GM18858 (cell line): ENCODE results near the gene SYTL5.

Source experiments
- ATAC-seq: cut with Tn5 transposase; IDR thresholded peaks from one replicate; pipeline ENCODE4 v1.9.1; 2021; ENCODE audit not compliant: unreplicated experiment

Gene SYTL5

DNA sequence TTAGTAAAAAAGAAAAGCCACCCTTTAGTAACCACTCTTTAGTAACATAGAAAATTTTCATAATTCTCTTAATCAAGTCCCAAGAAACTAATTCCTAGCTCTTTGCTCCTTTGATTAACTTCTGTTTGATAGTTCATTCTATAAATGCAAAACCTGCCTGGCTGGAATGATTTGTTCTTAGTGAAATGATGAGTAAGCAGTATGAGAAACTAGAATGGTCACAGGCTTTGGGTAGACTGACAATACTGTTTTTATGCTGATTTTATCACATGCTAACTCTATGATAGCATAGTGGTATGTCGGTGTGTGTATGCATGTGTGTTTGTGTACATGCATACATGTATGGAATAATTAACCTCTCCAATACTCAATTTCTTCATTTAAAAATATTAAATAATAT lies 81.2 kb downstream of the SYTL5 start:
- no peak for ATAC-seq

- ATAC-seq: no peak
Measured at GRCh38 chrX:38089173-38089982, 83.0 kb downstream of the SYTL5 start.

DNA sequence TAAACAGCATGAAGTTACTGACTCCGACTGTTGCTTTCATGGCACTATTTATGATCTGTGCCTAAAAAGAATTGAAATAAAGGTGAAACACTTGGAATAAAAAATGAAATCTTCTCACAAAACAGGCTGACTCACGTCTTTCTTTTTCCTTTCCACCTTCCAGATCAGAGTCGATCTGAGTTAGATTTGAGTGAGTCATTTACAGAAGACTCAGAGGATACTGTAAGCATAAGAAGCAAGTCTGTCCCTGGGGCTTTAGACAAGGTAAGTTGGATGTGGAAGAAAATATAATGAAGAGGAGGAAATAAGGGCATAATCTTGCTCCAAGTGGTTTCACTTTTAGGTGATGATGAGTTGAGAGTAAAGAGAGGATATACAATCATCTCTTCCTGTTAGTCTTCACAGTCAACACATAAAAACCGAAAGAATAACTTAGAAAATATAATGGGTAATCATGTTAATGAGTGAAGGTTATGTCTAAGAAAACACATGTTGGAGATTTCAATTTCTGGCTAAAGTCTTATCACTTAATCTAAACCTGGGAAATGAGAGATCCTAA lies 89.7 kb downstream of the SYTL5 start:
- ATAC-seq: no peak

DNA sequence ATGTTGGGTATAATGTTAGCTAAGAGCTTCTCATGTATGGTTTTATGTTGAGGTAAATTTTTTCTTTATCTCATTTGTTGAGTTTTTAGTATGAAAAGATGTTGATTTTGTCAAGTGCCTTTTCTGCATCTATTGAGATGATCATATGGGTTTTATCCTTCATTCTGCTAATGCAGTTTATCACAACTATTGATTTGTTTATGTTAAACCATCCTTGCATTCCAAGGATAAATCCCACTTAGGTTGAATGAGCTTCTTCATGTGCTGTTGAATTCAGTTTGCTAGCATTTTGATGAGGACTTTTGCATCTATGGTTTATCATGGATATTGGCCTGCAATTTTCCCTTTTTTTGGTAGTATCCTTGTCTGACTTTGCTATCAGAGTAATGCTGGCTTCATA lies 93.3 kb downstream of the SYTL5 start:
- ATAC-seq: no peak

DNA sequence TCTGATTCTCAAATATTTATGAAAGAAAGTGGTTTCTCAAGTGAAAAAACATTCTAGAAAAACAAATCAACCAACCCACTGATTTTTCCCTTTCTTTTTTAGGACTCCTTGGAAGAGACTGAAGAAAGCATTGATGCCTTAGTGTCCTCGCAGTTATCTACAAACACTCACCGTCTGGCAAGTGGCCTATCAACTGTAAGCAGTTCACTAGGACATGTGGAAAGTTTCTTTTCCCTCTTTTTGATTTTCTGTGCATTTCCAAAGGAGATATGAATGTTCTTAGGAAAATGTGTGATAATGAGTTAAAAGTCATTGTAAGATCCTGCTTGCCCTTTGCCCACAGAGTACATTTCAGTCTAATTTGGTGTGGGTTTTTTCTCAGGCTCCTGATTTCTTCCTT lies 95.9 kb downstream of the SYTL5 start:
- ATAC-seq: no peak

GRCh38 chrX:38102875-38103274 lies 96.5 kb downstream of the SYTL5 start:
- no peak for ATAC-seq

- peak; percentile 65 for ATAC-seq
Measured at GRCh38 chrX:38103857-38104812, 97.8 kb downstream of the SYTL5 start.

DNA sequence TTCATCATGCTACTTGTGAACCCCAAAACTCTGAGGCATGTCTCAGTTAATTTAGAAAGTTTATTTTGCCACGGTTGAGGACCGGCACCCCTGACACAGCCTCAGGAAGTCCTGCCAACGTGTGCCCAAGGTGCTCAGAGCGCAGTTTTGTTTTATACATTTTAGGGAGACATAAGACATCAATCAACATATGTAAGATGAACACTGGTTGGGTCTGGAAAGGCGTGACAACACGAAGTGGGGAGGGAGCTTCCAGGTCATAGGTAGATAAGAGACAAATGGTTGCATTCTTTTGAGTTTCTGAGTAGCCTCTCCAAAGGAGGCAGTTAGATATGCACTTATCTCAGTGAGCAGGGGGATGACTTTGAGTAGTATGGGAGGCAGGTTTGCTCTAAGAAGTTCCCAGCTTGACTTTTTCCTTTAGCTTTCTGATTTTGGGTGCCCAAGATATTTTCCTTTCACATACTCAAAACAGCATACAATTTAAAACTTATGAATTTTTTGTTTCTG lies 98.9 kb downstream of the SYTL5 start:
- no peak for ATAC-seq

DNA sequence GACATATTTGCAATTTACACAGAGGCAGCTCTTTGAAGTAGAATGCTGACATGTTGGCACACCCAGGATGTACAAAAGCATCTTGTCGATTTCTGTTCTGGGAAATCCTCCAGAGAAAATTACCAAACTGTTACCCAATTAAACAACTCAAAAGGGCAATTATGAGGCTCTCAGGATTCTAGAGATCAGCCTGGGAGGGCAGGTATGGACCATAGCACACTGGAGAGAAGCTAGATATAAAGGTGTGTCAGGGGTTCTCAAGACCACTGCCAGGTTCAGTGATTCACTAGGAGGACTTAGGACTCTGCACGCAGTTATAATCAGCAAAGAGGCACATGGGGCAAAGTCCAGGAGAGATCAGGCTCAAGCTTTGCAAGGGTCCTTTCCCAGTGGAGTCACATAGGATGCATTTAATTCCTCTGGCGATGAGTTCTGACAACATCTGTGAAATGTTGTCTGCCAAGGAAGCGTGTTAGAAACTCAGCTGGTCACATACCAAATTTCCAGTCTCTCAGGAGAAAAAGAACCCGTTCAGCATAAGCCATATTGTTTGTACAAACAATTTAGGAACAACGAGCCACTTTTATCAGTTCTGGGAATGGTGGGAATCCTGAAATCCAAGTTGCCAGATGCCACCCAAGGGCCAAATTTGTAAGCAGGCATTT lies 100.8 kb downstream of the SYTL5 start:
- ATAC-seq: no peak

DNA sequence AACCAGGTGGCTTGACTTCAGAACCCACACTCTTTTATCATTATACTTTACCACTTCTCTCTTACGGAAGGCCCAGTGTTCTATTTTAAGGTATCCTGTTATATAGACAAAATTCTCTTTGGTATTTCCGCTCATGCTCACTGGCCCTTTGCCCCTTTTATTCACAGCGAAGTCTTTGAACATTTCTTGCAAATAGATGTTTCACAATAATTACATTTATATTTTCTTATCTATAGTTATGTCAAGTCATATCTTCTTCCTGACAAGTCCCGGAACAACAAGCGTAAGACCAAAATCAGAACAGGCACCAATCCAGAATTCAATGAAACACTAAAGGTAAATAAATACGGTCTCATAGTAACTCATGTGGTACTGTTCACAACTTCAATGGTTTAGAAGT lies 102.0 kb downstream of the SYTL5 start:
- ATAC-seq: no peak

GRCh38 chrX:38109042-38109898 lies 102.9 kb downstream of the SYTL5 start:
- ATAC-seq: no peak

DNA sequence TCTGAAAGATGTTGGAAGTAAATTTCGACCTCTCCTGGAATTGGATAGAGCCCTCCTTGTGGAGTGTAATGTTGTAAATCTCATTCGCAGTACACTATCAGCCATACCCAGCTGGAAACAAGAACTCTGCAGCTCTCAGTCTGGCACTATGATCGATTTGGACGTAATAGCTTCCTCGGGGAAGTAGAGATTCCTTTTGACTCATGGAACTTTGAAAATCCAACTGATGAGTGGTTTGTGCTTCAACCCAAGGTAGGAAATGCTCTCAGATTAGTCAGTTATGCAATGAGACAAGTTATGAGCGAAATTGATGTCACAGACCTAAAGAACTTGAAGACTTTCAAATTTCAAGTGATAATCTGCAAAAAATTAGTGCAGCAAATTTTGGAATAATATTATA lies 103.9 kb downstream of the SYTL5 start:
- ATAC-seq: no peak

DNA sequence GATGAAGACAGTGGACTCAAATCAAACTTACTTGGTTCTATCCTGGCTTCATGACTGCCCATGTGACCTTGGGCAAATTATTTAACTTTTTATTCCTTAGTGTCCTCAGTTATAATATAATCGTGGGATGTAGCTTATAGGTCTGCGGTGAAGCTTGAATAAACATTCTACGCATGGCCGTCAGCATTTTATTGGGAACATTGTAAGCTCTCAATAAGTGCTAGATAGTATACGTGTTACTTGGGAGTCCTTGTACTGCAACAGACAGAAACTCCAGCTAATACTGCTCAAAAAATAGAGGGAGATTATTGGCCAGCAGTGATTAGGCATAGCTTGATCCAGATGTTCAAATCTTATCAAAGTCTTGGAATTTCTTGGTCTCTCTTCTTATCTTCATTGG lies 104.8 kb downstream of the SYTL5 start:
- ATAC-seq: no peak

DNA sequence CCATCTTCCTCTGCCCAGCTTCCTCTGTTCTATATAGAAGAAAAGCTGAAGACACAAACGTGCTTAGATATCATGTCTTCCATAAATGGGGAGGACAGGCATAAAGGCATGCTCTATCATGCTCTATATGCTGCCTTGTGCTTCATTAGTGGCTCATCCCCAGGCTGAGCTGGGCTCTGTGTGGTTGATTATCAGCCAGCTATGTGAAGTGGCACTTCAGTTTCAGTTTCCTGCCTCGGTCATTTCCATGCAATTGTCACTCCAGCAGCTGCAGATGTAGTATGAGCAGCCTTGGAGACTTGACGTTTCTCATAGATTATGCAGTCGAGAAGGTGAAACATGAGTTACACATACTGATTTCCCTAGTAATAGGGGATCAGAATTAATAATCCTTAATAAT lies 106.2 kb downstream of the SYTL5 start:
- no peak for ATAC-seq

- no peak for ATAC-seq
Measured at GRCh38 chrX:38116706-38117105, 110.4 kb downstream of the SYTL5 start.

- no peak for ATAC-seq
Measured at GRCh38 chrX:38117485-38117884, 111.1 kb downstream of the SYTL5 start.

- no peak for ATAC-seq
Measured at GRCh38 chrX:38124000-38124399, 117.6 kb downstream of the SYTL5 start.

GRCh38 chrX:38126179-38126578 lies 119.8 kb downstream of the SYTL5 start:
- ATAC-seq: no peak

DNA sequence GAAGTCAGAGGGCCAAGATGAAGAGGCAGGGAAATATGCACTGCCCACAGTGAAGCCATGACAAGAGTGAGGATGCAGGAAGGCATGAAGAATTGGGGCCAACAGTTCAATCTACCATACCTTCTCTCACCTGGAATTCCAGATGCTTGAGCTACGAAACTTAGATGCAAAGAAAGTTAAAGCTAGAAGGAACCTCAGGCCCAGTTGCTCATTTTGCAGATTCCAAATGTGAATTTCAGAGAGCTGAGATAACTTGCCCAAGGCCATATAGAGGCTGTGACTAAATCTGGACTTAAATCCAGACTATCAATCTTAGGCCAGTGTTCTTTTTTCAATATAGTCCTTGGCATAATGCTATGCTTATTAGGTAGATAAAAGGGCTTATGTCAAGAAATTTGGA lies 121.6 kb downstream of the SYTL5 start:
- no peak for ATAC-seq

GRCh38 chrX:38129366-38129765 lies 123.0 kb downstream of the SYTL5 start:
- ATAC-seq: no peak
